Activated gamma-delta T cell (primary cell): ENCODE data around the gene TUFT1.

Experiments used
- DNase-seq: peaks from one replicate; lab custom pipeline; 2025; lab: John Stamatoyannopoulos, UW
- total RNA-seq, 2 donors: gene quantifications; one replicate each; lab custom pipeline; 2026; lab: John Stamatoyannopoulos, UW

Gene TUFT1
- total RNA-seq: 4.3 to 5.2 reads per million in 2 donors

GRCh38 chr1:151540021-151540981 is at the start of gene TUFT1:
TSS of gene TUFT1 (plus strand) at chr1:151540309. CDS start at chr1:151540367, 58 bp downstream.
- peak; percentile 77 for DNase-seq

- DNase-seq: no peak
These were observed 48.5 kb upstream of the TUFT1 start for GRCh38 chr1:151491641-151492040.

GRCh38 chr1:151492120-151492519 is 48.0 kb upstream of the TUFT1 start:
- DNase-seq: no peak

GRCh38 chr1:151493042-151493441 is 47.1 kb upstream of the TUFT1 start:
- DNase-seq: no peak

- no peak for DNase-seq
These were observed 45.3 kb upstream of the TUFT1 start for GRCh38 chr1:151494741-151495281.

- DNase-seq: no peak
These were observed 44.8 kb upstream of the TUFT1 start for GRCh38 chr1:151495316-151495715.

GRCh38 chr1:151499365-151499764 is 40.7 kb upstream of the TUFT1 start:
- no peak for DNase-seq

GRCh38 chr1:151499930-151500329 is 40.2 kb upstream of the TUFT1 start:
- DNase-seq: no peak

GRCh38 chr1:151501474-151501873 is 38.6 kb upstream of the TUFT1 start:
- no peak for DNase-seq

- DNase-seq: no peak
These were observed 37.9 kb upstream of the TUFT1 start for GRCh38 chr1:151502035-151502700.

GRCh38 chr1:151502859-151503780 is 37.0 kb upstream of the TUFT1 start:
- DNase-seq: no peak

- no peak for DNase-seq
These were observed 35.9 kb upstream of the TUFT1 start for GRCh38 chr1:151504252-151504651.

GRCh38 chr1:151504759-151505158 is 35.4 kb upstream of the TUFT1 start:
- no peak for DNase-seq

- DNase-seq: no peak
These were observed 31.3 kb upstream of the TUFT1 start for GRCh38 chr1:151508833-151509232.

GRCh38 chr1:151509350-151510019 is 30.6 kb upstream of the TUFT1 start:
- no peak for DNase-seq

- DNase-seq: no peak
These were observed 30.1 kb upstream of the TUFT1 start for GRCh38 chr1:151510020-151510405.

GRCh38 chr1:151510614-151510956 is 29.5 kb upstream of the TUFT1 start:
- no peak for DNase-seq

GRCh38 chr1:151510957-151511635 is 29.0 kb upstream of the TUFT1 start, which contains the start of gene CGN:
TSS of gene CGN (plus strand) at chr1:151511387. CDS start at chr1:151518520, 7,133 bp downstream.
- DNase-seq: peak; percentile 80

GRCh38 chr1:151511636-151512215 is 28.4 kb upstream of the TUFT1 start:
- DNase-seq: no peak

- DNase-seq: no peak
These were observed 27.8 kb upstream of the TUFT1 start for GRCh38 chr1:151512326-151512725.
